LNCAP (cell line): ENCODE measurements around the gene GATA5.

Experiments used
- TF ChIP-seq, protein P1 (sequence below): fragments of 450-650 bp; IDR thresholded peaks from 2 replicates; pipeline ENCODE4 v1.5.1; 2017; ENCODE audit warnings: mild to moderate bottlenecking

Gene GATA5

DNA sequence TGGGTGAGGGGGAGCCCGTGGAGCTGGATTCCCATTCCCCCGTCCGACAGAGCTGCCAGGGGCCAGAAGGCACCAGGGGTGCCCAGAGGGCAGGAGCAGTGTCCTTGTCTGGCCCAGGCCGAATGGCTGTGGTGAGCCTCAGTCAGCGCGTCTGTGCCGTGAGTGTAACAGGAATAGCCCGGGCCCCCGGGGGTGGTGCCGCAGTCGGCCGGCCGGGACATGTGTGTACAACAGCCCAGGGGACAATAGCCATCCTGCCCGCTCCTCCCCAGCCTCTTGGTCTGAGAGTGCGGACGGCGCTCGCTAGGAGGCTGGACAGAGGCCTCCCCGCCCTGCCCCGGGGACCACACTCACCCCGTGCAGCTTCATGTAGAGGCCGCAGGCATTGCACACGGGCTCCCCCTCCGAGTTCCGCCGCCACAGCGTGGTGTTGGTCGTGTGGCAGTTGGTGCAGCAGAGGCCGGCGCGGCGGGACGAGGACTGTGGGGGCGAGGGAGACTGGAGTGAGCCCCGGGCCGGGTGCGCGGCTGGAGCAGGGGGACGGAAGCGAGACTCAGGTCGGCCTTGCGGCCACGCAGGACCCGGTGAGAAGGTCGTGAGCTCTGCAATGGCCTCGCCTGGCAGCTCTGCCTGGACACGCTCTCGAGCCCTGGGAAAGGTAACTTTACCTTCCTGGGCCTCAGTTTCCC is 9.6 kb downstream of the GATA5 start:
- TF ChIP-seq, protein P1, sequence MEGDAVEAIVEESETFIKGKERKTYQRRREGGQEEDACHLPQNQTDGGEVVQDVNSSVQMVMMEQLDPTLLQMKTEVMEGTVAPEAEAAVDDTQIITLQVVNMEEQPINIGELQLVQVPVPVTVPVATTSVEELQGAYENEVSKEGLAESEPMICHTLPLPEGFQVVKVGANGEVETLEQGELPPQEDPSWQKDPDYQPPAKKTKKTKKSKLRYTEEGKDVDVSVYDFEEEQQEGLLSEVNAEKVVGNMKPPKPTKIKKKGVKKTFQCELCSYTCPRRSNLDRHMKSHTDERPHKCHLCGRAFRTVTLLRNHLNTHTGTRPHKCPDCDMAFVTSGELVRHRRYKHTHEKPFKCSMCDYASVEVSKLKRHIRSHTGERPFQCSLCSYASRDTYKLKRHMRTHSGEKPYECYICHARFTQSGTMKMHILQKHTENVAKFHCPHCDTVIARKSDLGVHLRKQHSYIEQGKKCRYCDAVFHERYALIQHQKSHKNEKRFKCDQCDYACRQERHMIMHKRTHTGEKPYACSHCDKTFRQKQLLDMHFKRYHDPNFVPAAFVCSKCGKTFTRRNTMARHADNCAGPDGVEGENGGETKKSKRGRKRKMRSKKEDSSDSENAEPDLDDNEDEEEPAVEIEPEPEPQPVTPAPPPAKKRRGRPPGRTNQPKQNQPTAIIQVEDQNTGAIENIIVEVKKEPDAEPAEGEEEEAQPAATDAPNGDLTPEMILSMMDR = no peak

DNA sequence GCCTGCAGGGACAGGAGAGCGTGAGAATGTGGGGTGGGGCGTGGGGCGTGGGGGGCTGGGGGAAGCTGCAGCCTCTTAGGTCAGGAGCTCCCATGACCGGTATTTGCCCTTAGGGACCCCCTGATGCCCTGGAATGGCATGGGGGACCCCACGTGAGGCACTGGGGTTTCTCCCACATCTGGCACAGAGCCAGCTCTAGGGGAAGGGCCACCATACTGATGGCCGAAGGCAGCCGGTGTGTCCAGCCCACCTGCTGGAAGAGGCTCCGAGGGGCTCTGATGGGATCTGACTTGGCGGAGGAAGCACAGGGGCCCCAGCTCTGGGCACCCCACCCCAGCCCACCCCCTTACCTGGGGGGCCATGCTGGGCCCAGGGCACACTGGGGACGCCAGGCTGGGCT is 10.8 kb downstream of the GATA5 start:
- TF ChIP-seq, protein P1 = no peak

DNA sequence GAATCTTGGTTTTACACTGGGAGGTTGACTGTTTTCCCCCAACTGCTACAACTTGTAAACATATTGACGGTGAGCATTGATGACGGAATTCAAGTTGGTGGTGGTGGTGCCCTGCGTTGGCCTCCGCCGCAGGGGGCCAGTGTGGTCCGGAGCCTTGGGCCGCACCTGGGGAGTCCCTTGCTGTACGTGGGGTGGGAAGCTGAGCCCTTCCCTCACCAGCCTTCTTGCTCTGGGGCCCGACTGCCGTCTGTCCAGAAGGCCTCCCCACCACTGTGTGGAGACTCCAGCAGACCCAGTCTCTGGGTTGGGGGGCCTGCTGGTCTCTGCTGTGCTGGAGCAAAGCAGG is 11.4 kb downstream of the GATA5 start:
- TF ChIP-seq, protein P1 = no peak

DNA sequence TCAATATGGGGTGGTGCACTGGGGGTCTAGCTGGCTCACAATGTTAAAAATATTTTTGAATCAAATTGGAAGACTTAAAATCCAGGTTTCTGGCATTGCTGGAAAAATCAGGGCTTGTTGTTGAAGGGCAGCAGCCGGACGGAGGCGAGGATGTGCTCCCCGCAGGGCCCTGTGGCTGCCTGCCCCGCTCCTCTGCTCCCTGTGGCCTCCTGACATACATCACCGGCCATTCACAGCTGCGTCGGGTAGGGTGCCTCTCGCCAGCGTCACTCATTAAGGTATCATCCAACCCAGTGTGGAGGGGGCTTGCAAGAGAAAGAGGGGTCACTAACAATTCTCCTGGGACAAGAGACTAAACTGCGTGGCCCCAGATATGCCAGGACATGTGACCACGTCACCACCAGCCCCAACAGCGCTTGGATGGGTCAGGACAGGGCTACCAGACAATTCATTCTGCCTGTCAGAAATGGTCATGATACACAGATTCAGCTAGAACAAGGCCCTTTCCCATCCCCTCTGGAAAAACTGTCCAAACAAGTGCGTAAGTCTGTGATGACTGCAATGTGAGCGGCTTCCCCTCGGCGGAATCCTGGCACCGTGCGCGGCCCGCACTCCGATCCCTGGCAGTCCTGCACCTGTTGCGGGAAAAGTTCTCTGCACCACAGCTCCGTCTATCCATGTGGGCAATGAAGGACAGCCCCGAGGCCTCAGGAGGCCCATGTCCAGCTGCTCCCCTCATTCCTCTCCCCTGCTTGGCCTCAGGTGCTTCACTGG is 12.0 kb downstream of the GATA5 start:
- TF ChIP-seq, protein P1 = no peak

DNA sequence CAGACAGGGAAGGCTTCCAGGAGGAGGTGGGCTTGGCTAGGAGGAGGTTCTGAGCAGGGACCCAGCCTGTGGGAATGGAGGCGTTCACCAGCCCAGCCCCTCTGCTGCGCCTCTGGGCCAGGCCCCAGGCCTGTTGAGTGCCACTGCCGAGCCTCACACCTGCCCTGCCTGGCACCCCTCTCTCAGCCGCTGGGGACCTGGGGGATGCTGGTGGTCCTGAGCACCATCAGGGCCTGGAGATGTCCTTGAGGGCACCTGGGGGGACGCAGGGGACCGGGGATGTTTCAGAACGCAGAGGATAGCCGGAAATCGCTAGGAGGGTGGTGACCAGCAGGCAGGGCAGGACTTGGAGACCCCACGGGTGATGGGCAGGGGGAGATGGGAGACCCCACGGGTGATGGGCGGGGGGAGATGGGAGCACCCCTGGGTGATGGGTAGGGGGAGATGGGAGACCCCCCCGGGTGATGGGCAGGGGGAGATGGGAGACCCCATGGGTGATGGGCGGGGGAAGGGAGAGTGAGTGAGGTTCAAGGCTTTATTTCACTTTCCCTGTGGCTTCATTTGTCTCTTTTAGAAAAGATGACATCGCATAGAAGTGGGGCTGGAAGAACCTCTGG is 12.7 kb downstream of the GATA5 start:
- TF ChIP-seq, protein P1 = no peak

DNA sequence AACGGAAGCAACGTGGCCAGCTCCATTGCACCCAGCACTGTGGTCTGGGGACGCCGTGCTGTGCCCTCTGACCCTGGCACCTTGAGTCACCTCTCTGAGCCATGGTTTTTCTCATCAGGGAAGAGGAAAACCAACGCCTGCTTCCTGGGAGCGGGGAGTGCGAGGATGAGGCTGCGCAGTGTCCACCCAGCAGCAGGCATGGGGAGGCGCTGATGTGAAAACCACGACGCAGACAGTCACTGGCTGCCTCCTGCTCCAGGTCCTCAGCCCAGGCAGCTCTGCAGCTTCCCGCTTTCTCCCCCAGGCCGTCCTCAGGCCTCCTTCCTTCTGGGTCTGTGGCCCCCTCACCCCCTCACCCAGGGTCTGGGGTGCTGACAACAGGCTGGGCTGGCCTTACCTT is 14.0 kb downstream of the GATA5 start:
- TF ChIP-seq, protein P1 = no peak

DNA sequence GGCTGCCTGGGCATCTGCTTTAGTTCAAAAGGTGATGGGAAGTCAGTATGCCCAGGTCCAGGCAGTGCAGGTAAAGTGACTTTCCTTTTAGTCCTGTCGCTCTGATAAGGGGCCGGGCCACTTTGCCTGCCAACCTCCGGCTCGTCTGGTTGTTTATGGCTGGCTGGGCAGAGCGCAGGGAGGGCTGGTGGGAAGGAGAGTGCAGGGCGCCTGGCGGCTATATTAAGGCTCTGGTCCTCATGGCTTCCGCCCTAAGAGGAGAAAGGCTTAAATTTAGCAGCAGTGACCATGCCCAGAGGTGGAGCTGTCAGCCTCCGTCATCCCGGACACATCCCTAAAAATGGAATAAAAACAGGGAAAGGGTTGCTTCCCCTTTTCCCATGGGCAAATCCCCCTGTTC is 14.6 kb downstream of the GATA5 start:
- TF ChIP-seq, protein P1 = no peak
